ENCODE measurements around the gene UNC45A.
"Not testable (repeated sequence)": the region's sequence is repeated elsewhere in the genome, so short reads cannot be mapped to it uniquely, and the experiment has no call there.

Gene UNC45A, protein sequence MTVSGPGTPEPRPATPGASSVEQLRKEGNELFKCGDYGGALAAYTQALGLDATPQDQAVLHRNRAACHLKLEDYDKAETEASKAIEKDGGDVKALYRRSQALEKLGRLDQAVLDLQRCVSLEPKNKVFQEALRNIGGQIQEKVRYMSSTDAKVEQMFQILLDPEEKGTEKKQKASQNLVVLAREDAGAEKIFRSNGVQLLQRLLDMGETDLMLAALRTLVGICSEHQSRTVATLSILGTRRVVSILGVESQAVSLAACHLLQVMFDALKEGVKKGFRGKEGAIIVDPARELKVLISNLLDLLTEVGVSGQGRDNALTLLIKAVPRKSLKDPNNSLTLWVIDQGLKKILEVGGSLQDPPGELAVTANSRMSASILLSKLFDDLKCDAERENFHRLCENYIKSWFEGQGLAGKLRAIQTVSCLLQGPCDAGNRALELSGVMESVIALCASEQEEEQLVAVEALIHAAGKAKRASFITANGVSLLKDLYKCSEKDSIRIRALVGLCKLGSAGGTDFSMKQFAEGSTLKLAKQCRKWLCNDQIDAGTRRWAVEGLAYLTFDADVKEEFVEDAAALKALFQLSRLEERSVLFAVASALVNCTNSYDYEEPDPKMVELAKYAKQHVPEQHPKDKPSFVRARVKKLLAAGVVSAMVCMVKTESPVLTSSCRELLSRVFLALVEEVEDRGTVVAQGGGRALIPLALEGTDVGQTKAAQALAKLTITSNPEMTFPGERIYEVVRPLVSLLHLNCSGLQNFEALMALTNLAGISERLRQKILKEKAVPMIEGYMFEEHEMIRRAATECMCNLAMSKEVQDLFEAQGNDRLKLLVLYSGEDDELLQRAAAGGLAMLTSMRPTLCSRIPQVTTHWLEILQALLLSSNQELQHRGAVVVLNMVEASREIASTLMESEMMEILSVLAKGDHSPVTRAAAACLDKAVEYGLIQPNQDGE

DNA sequence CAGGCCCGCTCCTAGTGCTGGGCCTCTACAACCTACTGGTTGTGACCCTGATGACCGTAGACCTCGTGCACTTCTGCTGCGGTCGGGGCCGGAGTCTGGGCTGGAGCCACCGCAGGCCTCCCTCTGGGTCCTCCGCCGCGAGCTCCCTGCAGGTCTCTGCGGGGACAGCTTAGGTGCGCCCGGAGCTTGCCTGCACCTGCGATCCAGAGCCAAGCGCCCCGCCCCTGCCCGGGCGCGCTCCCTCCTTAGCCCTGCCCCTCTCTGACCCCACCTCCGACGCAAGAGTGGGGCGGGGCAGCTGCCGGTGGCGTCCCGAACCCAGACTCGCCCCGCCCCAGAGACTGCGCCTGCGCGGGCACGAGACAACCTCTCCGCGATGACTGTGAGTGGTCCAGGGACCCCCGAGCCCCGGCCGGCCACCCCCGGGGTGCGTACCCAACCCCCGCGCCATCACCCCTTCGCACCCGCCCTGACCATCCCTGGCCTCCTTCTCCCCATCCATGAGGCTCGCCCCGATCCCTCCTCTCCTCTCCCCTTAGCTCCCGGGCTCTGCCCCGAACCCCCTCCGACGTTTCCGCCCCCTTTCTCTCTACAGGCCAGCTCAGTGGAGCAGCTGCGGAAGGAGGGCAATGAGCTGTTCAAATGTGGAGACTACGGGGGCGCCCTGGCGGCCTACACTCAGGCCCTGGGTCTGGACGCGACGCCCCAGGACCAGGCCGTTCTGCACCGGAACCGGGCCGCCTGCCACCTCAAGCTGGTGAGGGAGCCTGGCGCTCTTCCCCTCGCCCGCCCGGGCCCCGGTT is at the start of gene UNC45A:
UNC45A (plus strand) TSS at position 337 of the 803 bp plus-strand sequence; CDS start at position 377, 40 bp downstream.
- DNase-seq (ENCODE audit: low read depth, low spot score), result no peak
- peak within 1 kb of the TSS; percentile 44 for H3K27ac ChIP-seq

DNA sequence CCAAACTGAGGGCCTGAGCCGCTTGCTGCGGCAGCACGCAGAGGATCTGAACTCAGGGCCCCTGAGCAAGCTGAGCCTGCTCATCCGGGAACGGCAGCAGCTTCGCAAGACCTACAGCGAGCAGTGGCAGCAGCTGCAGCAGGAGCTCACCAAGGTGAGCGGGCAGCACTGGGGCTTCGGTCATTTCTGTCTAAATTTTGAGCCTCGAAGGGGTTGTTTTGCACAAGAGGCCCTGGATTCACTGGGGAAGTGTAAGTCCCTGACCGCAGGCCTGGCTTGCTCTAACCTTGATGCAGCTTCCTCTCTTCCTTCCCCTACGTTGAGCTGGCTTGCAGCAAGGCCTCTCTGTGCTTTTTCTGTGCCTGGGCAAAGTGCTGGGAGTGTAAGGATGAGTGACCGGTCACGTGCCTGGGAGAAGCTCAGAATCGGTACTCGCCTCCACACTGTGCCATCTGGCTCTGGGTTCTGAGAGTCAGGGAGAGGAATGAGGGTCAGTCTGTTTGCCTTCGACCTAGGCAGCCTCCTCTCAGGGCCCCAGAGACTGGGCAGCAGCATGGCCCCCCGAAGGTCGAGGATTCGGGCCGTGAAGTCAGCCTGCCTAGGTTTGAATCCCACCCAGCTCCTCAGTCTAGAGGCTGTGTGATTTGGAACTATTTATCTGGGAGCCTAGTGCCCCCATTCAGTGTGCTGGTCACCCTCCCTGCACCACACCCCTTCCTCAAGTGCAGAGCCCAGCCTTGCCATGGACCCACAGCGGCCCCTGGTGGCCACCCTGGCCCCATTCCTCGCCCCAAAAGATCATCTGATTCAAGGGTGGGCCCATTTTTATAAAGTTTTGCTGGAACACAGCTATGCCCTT is 49.4 kb upstream of the UNC45A start:
- no peak overlapping the region for H3K27ac ChIP-seq
- DNase-seq (ENCODE audit: low read depth, low spot score), result no peak

DNA sequence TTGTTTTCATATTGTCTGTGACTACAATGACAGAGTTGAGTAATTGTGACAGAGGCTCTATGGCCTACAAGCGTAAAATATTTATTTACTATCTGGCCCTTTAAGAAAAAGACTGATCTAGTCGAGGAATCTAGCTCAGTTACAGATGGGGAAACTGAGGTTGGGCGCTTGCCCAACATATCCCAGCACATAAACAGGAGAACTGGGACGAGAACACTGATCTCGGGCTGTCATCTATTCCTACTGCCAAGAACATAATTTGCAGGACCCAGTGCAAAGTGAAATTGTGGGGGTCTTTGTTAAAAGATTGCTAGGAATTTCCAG is 48.8 kb upstream of the UNC45A start:
- DNase-seq (ENCODE audit: low read depth, low spot score), result no peak
- H3K27ac ChIP-seq, result no peak overlapping the region

DNA sequence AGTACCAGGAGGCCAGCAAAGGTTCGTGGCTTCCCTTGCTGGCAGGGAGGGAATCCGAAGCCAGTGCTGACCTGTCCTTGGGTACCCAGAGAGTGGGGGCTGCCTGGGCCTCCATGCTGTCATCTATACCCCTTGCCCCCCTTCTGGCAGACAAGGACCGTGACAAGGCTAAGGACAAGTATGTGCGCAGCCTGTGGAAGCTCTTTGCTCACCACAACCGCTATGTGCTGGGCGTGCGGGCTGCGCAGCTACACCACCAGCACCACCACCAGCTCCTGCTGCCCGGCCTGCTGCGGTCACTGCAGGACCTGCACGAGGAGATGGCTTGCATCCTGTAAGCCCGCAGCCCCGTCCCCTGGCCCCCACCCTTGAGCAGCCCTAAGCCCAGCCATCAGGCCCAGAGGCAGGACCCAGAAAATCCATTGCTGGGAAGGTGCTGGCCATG is 48.0 kb upstream of the UNC45A start:
- DNase-seq (ENCODE audit: low read depth, low spot score), result no peak
- no peak overlapping the region for H3K27ac ChIP-seq

DNA sequence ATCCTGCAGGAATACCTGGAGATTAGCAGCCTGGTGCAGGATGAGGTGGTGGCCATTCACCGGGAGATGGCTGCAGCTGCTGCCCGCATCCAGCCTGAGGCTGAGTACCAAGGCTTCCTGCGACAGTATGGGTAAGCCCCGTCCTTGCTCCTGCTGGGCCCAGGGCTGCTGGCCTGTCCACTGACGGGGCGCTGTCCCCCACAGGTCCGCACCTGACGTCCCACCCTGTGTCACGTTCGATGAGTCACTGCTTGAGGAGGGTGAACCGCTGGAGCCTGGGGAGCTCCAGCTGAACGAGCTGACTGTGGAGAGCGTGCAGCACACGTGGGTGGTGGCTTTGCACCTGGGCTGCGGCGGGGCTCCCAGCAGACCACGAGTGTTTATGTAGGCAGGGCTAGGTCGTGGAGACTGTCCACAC is 45.8 kb upstream of the UNC45A start:
- DNase-seq (ENCODE audit: low read depth, low spot score), result no peak
- no peak overlapping the region for H3K27ac ChIP-seq

DNA sequence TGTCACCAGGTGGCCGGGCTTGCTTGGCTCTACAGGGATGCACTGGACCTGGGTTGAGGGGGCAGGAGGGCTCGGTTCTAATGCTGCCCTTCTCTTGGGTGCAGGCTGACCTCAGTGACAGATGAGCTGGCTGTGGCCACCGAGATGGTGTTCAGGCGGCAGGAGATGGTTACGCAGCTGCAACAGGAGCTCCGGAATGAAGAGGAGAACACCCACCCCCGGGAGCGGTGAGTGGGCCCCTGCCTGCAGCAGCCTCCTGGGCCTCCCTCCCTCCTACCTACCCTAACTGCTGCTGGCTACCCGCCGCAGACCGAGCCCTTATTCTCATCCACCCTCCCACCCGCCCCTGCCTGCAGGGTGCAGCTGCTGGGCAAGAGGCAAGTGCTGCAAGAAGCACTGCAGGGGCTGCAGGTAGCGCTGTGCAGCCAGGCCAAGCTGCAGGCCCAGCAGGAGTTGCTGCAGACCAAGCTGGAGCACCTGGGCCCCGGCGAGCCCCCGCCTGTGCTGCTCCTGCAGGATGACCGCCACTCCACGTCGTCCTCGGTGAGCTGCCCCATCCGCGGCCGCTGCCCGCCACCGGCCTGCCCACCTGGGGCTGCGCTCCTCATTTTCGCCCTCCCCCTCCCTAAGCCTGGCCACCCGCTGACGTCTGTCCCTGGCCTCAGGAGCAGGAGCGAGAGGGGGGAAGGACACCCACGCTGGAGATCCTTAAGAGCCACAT is 45.2 kb upstream of the UNC45A start:
- no peak for DNase-seq (ENCODE audit: low read depth, low spot score)
- no peak overlapping the region for H3K27ac ChIP-seq

DNA sequence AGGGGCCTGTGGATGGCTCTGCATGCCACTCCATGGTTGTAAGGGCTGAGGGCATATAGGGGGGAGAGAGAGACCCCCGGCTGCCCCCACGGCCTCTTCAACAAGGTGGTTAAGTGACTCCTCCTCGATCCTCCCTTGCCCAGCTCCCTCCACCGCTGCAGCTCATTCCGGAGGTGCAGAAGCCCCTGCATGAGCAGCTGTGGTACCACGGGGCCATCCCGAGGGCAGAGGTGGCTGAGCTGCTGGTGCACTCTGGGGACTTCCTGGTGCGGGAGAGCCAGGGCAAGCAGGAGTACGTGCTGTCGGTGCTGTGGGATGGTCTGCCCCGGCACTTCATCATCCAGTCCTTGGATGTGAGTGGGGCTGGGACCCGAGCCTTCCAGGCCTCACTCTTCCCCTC is 44.2 kb upstream of the UNC45A start:
- H3K27ac ChIP-seq, result no peak overlapping the region
- no peak for DNase-seq (ENCODE audit: low read depth, low spot score)

DNA sequence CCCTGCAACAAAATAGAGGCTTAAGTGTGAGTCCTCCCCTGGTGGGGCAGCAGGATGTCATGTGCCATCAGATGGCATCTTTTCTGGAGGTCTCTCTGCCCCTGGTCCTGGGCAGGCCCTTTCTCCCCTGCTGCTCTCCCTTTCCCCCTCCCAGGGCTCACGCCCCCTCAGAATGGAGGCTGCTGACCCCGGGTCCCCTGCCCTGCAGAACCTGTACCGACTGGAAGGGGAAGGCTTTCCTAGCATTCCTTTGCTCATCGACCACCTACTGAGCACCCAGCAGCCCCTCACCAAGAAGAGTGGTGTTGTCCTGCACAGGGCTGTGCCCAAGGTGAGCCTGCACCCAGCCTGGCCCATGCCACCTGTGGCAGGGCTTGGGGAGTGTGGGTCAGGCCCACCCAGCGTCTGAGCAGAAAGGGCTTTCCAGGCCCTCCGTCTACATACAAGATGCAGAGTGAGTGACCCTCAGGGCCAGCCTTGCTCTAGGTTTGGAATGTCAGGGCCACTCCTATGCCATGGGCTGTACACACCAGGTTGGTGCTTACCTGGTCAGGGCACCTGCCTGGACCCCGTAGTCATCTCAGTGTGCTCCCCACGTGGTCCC is 43.6 kb upstream of the UNC45A start:
- no peak overlapping the region for H3K27ac ChIP-seq
- no peak for DNase-seq (ENCODE audit: low read depth, low spot score)

DNA sequence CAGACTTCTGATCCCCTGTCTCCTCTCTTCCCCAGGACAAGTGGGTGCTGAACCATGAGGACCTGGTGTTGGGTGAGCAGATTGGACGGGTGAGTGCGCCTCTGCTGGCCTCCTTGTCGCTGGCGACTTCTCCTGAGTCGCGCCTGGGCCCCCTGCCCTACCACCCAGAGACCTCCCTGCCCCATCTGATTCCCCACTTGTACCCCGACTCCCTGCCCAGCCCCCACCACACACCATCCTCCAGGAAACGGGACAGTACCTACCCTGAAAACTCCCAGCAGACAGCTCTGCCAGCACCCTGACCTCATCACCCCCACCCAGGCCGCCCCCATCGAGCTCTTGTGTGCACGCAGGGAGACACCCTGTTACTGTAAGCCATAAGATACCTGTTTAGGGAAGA is 43.1 kb upstream of the UNC45A start:
- H3K27ac ChIP-seq, result no peak overlapping the region
- no peak for DNase-seq (ENCODE audit: low read depth, low spot score)

DNA sequence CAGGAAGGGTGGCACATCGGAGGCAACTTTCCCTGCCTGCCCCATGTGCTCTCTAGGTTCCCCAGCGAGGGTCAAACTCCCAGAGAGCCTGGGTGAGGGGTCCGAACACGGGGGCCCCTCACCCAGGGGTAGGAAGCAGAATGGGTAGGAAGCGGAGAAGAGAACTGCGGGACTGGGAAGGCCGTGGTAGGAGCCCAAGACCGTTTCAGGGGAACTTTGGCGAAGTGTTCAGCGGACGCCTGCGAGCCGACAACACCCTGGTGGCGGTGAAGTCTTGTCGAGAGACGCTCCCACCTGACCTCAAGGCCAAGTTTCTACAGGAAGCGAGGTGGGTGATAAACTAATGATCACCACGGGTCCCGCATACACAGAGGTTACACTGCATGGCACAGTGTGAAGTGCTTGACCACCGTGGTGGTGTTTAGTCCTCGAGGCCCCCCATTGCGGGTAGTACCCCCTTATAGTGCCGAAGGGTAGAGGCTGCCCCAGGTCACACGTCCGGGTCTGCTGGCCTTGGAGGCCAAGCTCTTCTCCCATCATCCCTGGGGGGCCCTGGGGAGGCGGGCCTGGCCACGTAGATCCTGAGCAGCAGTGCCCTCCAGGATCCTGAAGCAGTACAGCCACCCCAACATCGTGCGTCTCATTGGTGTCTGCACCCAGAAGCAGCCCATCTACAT is 42.4 kb upstream of the UNC45A start:
- DNase-seq (ENCODE audit: low read depth, low spot score), result no peak
- H3K27ac ChIP-seq, result no peak overlapping the region

DNA sequence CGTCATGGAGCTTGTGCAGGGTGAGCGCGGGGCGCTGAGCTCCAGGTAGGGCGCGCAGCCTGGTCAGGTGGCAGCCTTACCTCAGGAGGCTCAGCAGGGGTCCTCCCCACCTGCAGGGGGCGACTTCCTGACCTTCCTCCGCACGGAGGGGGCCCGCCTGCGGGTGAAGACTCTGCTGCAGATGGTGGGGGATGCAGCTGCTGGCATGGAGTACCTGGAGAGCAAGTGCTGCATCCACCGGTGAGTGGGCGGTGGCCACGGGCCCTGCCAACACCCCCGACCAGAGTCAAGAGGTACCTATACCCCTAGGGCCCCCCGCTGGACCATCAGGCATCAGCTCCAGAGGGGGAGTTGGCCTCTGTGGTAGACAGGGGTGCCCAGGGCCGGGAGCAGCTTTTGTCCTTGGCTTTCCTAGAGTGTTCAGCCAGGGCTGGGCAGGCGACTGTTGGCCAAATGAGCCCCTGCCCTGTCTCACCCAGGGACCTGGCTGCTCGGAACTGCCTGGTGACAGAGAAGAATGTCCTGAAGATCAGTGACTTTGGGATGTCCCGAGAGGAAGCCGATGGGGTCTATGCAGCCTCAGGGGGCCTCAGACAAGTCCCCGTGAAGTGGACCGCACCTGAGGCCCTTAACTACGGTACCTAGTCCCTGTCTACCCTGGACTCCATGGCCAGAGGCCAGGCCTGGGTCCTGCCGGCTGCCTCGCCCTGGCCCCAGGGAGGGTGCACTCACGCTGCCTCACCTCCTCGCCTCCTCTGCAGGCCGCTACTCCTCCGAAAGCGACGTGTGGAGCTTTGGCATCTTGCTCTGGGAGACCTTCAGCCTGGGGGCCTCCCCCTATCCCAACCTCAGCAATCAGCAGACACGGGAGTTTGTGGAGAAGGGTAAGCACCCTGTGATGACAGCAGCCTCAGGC is 41.7 kb upstream of the UNC45A start:
- H3K27ac ChIP-seq, result no peak overlapping the region
- DNase-seq (ENCODE audit: low read depth, low spot score), result no peak

DNA sequence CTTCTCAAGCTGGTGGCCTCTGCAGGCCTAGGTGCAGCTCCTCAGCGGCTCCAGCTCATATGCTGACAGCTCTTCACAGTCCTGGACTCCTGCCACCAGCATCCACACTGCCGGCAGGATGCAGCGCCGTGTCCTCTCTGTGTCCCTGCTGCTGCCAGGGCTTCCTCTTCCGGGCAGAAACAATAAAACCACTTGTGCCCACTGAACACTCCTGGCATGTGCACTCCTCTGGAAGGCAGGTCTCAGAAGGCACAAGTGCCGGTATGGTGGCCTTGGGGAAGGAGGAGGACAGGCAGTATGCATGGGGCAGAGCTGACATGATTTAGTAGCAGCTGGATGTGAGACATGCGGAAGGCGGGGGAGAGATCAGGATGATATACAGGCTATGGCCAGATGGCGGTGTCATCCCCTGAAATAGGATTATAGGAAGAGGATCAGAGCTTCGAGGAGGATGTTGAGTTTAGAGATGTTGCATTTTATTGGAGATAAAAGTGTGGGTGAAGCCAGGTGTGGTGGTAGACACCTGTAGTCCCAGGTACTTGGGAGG is 39.4 kb upstream of the UNC45A start:
- no peak overlapping the region for H3K27ac ChIP-seq
- DNase-seq (ENCODE audit: low read depth, low spot score), result no peak

DNA sequence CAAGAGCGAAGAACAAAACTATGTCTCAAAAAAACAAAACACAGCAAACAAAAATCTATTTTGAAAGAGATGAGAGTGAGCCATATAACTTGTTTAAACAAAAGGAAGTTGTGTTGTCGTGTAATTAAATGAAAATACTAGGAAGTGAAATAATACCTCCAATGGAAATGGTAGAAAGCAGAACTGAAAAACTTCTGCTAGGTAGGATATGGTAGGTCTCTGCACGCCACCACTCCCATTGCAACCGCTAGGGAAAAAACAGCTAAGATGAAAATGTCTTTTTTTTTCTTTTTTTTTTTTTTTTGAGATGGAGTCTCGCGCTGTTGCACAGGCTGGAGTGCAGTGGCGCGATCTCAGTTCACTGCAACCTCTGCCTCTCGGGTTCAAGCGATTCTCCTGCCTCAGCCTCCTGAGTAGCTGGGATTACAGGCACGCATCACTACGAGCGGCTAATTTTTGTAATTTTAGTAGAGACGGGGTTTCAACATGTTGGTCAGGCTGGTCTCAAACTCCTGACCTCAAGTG is 37.9 kb upstream of the UNC45A start:
- H3K27ac ChIP-seq; DNase-seq (ENCODE audit: low read depth, low spot score): not testable (repeated sequence)

DNA sequence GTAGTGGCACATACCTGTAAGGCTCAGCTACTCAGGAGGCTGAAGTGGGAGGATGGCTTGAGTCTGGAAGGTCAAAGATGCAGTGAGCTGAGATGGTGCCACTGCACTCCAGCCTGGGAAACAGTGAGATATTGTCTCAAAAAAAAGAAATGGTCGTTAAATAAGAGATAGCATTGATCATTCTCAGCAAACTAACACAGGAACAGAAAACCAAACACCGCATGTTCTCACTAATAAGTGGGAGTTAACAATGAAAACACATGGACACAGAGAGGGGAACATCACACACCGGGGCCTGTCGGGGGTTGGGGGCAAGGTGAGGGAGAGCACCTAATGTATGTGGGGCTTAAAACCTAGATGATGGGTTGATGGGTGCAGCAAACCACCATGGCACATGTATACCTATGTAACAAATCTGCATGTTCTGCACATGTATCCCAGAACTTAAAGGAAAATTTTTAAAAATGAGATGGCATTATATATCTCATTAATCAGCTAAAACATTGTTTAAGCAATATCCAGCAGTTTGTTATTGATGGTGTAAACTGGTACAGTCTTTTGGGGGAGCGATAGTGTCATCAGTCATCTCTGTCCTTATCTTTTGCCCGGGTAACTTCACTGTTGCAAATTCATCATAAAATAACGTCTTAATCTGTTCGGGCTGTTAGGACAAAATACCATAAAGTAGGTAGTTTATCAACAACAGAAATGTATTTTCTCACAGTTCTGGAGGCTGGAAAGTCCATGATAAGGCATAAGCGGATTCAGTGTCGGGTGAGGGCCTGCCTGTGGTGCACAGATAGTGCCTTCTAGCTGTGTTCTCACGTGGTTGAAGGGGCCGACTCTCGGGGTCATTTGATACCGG is 33.7 kb upstream of the UNC45A start:
- DNase-seq (ENCODE audit: low read depth, low spot score), result no peak
- peak overlapping the region; percentile 65 for H3K27ac ChIP-seq

DNA sequence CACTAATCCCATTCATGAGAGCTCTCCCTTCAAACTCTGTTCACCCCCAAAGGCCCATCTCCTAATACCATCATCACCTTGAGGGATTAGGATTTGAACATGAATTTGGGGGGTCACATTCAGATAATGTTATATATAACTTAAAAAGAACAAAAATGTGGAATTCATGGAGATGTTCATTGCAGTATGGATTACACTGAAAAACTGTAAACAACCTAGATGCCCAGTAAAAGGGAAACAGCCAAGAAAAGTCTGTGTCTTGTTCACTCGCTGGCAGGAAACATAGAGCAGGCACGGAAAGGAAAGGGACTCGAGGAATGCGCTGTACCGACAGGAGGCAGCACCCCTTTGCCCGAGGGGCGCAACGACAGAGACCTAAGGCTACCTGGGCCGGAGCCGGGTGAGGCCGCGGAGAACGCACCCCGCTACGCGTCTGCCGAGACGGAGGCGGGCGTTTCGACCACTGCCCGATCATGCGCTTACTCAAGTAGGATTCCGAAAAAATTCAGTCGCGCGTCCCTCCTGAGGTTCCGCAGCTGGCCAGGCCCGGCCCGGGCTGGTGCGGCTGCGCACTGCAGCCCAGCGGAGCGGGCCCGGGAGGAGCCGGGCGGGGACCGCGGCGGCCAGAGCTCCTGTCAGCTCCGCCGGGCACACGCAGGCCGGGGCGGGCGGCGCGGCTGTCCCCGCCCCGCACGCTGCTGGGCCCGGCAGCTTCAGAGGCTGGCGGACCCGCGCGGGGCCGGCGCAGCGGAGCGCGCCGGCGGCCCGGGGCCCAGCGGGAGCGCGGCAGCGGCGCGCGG is 32.8 kb upstream of the UNC45A start:
- peak overlapping the region; percentile 65 for H3K27ac ChIP-seq
- DNase-seq (ENCODE audit: low read depth, low spot score), result peak; percentile 12

Data from epithelial cell of prostate (primary cell).